DMS53 (cell line): ENCODE data around the gene CCL26.
"Not testable (repeated sequence)": the region's sequence is repeated elsewhere in the genome, so short reads cannot be mapped to it uniquely, and the experiment has no call there.

ENCODE experiments used
- DNase-seq: peaks from one replicate; lab custom pipeline; 2025; lab: John Stamatoyannopoulos, UW

Gene CCL26

GRCh38 chr7:75792567-75792966 is 20.6 kb upstream of the CCL26 start:
- DNase-seq, result not testable (repeated sequence)

- no peak for DNase-seq
Measured at GRCh38 chr7:75789361-75789924, 17.4 kb upstream of the CCL26 start.

GRCh38 chr7:75788154-75788847 is 16.3 kb upstream of the CCL26 start:
- DNase-seq, result not testable (repeated sequence)

- DNase-seq, result not testable (repeated sequence)
Measured at GRCh38 chr7:75783058-75783457, 11.0 kb upstream of the CCL26 start.

GRCh38 chr7:75780647-75781273 is 8.7 kb upstream of the CCL26 start:
- not testable (repeated sequence) for DNase-seq

GRCh38 chr7:75779516-75779915 is 7.5 kb upstream of the CCL26 start:
- DNase-seq, result not testable (repeated sequence)

GRCh38 chr7:75779035-75779434 is 7.0 kb upstream of the CCL26 start:
- DNase-seq, result not testable (repeated sequence)

GRCh38 chr7:75776295-75776971 is 4.4 kb upstream of the CCL26 start:
- peak; percentile 86 for DNase-seq

GRCh38 chr7:75773958-75774357 is 1.9 kb upstream of the CCL26 start:
- DNase-seq, result not testable (repeated sequence)

- DNase-seq, result no peak
Measured at GRCh38 chr7:75771224-75771623, 787 bp downstream of the CCL26 start.

GRCh38 chr7:75762350-75762917 is 9.6 kb downstream of the CCL26 start:
- DNase-seq, result peak; percentile 87

- not testable (repeated sequence) for DNase-seq
Measured at GRCh38 chr7:75761801-75762200, 10.2 kb downstream of the CCL26 start.

GRCh38 chr7:75758491-75758890 is 13.5 kb downstream of the CCL26 start:
- no peak for DNase-seq

- DNase-seq, result no peak
Measured at GRCh38 chr7:75757860-75758259, 14.2 kb downstream of the CCL26 start.

GRCh38 chr7:75756991-75757676 is 14.9 kb downstream of the CCL26 start:
- peak; percentile 83 for DNase-seq

GRCh38 chr7:75756206-75756990 is 15.6 kb downstream of the CCL26 start:
- DNase-seq, result no peak

- DNase-seq, result no peak
Measured at GRCh38 chr7:75743455-75743859, 28.6 kb downstream of the CCL26 start.

GRCh38 chr7:75740846-75741497 is 31.0 kb downstream of the CCL26 start:
- DNase-seq, result peak; percentile 46

- DNase-seq, result peak; percentile 55
Measured at GRCh38 chr7:75739796-75740672, 32.0 kb downstream of the CCL26 start.
